ENCODE data around the gene PFDN4.

PFDN4 gene

GRCh38 chr20:54173653-54174456 is 34.0 kb upstream of the PFDN4 start, which contains the start of gene CYP24A1:
Gene CYP24A1, minus strand, starts transcription at chr20:54173986. Its CDS starts 407 bp downstream, at chr20:54173579.
- peak in 2 of 4 experiments; percentile 47 to 57 for DNase-seq

DNA sequence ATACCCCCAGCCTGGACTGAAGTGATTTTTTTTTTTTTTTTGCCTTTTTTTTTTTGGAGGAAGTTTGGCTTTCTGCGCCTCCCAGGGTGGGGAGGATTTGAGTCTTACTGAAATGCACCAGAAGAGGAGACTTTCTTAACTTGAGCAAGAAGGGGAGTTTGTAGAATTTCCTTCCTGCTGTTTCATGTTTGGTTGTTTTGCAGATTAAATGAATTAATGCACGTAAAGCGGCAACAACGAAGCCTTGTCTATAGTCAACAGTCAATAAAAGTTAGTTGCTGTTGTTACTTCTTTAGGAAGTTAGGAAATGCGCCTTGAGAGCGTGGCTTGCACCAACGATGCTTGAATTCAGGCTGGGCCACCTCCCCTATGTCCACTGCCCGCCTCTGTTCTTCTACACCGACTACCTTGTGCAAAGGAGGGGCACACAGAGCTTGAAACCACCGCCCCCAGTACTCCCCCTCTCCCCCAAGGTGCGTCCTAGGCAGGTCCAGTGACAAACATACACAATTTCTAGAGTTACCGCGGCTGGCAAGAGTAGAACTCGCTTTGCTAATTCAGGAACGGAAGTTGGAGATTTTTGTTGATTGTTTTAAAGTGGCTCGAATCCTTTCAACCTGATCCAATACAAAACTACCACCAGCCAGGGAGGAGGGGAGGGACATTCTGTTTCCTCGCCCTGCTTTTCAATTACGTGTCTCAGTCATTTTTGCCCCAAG is 33.3 kb upstream of the PFDN4 start:
- peak in 3 of 4 experiments; percentile 8 to 23 (median 18) for DNase-seq

GRCh38 chr20:54176610-54177009 is 31.3 kb upstream of the PFDN4 start:
- no peak for DNase-seq

- no peak for DNase-seq
Observed at GRCh38 chr20:54177378-54177777, 30.5 kb upstream of the PFDN4 start.

- DNase-seq, result no peak
Observed at GRCh38 chr20:54178256-54178655, 29.6 kb upstream of the PFDN4 start.

GRCh38 chr20:54179946-54180345 is 27.9 kb upstream of the PFDN4 start:
- DNase-seq, result no peak

GRCh38 chr20:54180931-54181330 is 27.0 kb upstream of the PFDN4 start:
- DNase-seq, result no peak

DNA sequence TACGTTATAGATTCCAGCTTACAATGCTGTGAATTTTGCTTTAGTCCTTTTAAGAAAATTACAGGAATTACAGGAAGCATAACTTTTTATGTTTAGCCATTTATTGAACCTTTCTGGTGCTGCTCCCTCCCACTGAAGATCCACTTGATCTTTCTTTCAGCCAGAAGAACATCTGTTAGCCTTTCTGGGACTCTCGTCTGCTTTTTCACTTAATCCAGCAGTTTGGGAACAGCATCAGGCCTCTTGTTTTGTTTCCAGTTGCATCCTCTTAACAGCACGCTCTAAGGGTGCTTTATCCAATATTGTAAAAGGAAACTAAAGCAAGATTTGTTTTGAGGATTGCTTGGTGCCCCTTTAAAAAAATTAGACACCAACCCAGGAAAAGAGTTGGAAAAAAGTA is 23.8 kb upstream of the PFDN4 start:
- no peak for DNase-seq

GRCh38 chr20:54184904-54185626 is 22.8 kb upstream of the PFDN4 start:
- DNase-seq, result no peak

GRCh38 chr20:54188132-54188849 is 19.6 kb upstream of the PFDN4 start:
- no peak for DNase-seq

DNA sequence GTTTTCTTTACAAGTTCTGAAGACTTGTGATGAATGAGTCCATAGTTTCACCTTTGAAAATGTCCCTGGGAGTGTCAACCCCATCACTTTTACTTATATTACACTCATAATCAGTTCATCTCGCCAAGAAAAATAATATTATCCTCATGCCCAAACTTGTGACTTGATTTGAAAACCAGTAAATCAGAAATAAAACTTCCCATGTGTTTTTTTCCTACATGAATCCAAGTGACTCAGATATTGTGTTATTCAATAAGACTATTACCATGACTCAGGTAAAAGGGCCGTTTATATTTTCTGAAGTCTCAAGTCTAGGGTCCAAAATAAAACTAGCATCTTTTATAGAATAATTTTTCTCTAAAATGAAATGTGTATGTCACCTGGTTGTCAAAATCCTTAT is 18.3 kb upstream of the PFDN4 start:
- no peak for DNase-seq

GRCh38 chr20:54190217-54190616 is 17.7 kb upstream of the PFDN4 start:
- no peak for DNase-seq

- no peak for DNase-seq
Observed at GRCh38 chr20:54193817-54194216, 14.1 kb upstream of the PFDN4 start.

DNA sequence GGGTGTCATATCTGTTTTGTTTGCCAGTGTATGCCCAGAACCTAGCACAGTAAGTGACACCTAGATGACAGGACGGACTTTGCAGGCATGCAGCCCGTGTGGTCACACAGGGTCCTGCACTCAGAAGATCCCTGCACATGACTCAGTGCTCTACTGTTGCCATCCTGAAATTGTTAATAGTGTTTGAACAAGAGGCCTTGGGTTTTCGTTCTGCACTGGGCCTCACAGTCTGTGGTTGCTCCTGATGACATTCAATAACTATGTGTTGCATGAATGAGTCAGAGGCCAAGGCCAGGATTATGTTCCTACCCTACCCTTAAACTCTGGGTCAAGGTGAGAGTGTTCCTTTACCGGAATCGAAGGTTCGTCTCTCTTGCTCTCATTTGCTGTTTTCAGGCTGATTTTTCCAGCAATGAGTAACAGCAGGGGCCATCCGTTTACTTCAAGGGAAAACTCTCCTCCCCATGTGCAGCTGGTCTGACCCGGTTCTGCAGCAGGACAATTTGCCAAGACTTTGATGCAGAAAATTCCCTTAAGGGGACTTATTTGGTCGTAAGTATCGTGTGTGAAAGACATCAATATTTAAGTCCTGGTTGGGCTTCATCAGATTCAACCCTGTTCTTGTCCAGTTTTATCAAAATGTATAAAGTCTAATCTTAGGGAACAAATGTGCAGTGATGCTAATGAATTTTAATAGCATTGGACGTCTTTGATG is 13.0 kb upstream of the PFDN4 start:
- DNase-seq, result no peak

- peak in 3 of 4 experiments; percentile 14 to 21 (median 16) for DNase-seq
Observed at GRCh38 chr20:54195483-54196472, 12.1 kb upstream of the PFDN4 start.

DNA sequence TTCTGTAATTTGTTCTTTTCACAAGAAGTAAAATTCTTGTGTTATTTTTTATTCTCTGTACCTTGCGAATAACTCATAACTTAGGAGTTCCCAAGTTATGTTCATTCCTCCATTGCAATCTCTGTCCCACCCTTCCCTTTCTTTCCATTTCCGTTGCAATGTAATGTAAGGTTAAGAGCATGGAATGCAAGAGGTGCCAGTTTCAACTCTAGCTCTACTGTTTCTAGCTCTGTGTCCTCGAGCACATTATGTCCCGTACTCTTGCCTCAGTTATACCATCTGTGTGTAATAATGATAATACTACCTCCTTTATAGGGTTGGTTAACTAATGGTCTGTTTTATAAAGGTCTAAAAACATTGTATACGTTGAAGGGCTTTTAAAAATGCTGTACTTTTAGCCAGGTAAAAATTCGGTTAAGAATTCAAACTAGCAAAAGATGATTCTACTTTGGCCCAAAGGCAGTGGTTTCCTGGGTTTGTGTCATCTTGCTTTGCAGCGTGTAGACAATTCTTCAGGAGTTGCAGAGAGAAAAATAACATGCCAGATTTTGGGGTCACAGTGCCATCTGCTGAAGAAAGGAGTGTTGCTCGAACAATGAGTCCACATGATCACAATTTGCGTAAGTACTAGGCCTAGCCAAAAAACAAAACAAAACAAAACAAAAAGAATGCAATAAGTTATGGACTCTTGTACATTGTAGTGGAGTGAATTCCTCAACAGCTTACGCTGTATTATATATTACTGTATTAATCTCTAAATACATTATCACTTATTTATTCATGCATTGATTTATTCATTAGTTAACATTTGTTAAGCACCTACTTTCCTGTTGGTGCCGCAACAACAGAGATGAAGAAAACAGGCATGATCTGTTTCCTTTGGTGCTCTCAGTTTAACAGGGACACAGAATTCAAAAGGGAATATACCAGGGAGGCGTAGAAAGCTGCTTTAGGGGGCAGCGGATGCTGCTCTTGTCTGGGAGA is 10.0 kb upstream of the PFDN4 start:
- DNase-seq, result peak; percentile 48 to 61 (median 55)

- DNase-seq, result no peak
Observed at GRCh38 chr20:54199283-54199682, 8.6 kb upstream of the PFDN4 start.

GRCh38 chr20:54199721-54200176 is 8.1 kb upstream of the PFDN4 start:
- DNase-seq, result peak; percentile 80 to 90 (median 82)

Data from suppressor macrophage (primary cell).